ENCODE results near the gene PLOD2. TPM values are rescaled to one million over a fixed set of nuclear protein-coding genes. Genes with fewer than 3 reads are reported as not detected.
A peak's percentile ranks its signal among the peaks of the same experiment; 100 is the strongest.

The PLOD2 gene
- total and polyA plus RNA-seq, 2 of the 4 experiments (the other 2 are of a cell fraction): 84.0 to 117 TPM

GRCh38 chr3:146166826-146167225, 5.8 kb upstream of the PLOD2 start:
- no TSS peak for BruUV-seq (replicated peaks)
- ChIA-PET CTCF (interaction anchor here (0.9 to 2.3 kb wide), 4 partner anchors 10 to 102 kb away, joined by 3 to 10 read pairs (median 5); no protein-coding TSS in a partner anchor), POLR2A (ENCODE audit: unreplicated experiment) (interaction anchor here (0.6 kb wide), 1 partner anchor 10 kb away, joined by 5 read pairs; no protein-coding TSS in a partner anchor)
- Histone ChIP-seq H4K20me1 (ENCODE audit: insufficient read depth, low read length) (no peaks in the 10 kb centered on the region), H2AK5ac (ENCODE audit: low read depth, low read length) (no peak overlapping the region; the same call in 1 of the 2 replicates), H3K9me1 (ENCODE audit: insufficient read depth, low read length) (peaks cover 12% of the 10 kb centered on the region), H3K14ac (replicated peaks; ENCODE audit: low read depth, low read length) (peak overlapping the region; percentile 61), H2BK120ac (ENCODE audit: low read depth, low read length) (peak overlapping the region; percentile 79), H3K79me1 (ENCODE audit: low read depth in 1 of 2, low read length in 2 of 2) (peaks cover 3 to 12% of the 10 kb centered on the region in 2 experiments; a peak in 3 of 4 replicates), H3K23ac (ENCODE audit: low read depth, low read length) (peak overlapping the region; percentile 15; the same call in 1 of the 2 replicates), H2AFZ (replicated peaks; ENCODE audit: low read length, poor library complexity) (peak overlapping the region; percentile 34), H3K27me3 (ENCODE audit: control insufficient read depth, insufficient read depth, low read length) (no peaks in the 10 kb centered on the region), H3K4me1 (ENCODE audit: control insufficient read depth, insufficient read depth, low read length) (peaks cover 18% of the 10 kb centered on the region), H3K18ac (ENCODE audit: low read depth, low read length) (peak overlapping the region; percentile 91), H2BK20ac (ENCODE audit: low read depth, low read length) (peak overlapping the region; percentile 59), H4K5ac (ENCODE audit: low read depth, low read length) (0 out of 2 replicates have a peak overlapping the region, but pooled peaks have one; percentile 50), H4K91ac (ENCODE audit: insufficient read depth, low read depth, low read length) (peak overlapping the region; percentile 30; the same call in 1 of the 2 replicates), H3K4me3 (ENCODE audit: insufficient read depth, low read depth, low read length) (no peak overlapping the region), H3K4me2 (ENCODE audit: low read depth, low read length) (no peak overlapping the region), H2BK5ac (ENCODE audit: low read depth, low read length, poor library complexity, severe bottlenecking) (peak overlapping the region; percentile 82), H3K27ac (ENCODE audit: insufficient read depth, low read length) (peak overlapping the region; percentile 19; the same call in 1 of the 2 replicates), H2BK15ac (ENCODE audit: low read depth, low read length) (no peak overlapping the region; the same call in 2 of the 3 replicates), H4K8ac (ENCODE audit: low read depth in 2 of 2, low read length in 2 of 2) (peak overlapping the region in 1 of 2 experiments; percentile 37; a peak in 1 of 4 replicates), H3K9ac (ENCODE audit: low read depth, low read length) (no peak overlapping the region), H3K9me3 (ENCODE audit: control insufficient read depth, insufficient read depth, low read length) (no peaks in the 10 kb centered on the region), H3K4ac (ENCODE audit: low read depth, low read length) (peak overlapping the region; percentile 77), H3K36me3 (ENCODE audit: control insufficient read depth, insufficient read depth, low read length) (no peaks in the 10 kb centered on the region), H3K56ac (ENCODE audit: extremely low read depth, insufficient read depth, low read length) (no peak overlapping the region), H2AK9ac (replicated peaks; ENCODE audit: low read depth, low read length, poor library complexity) (no peak overlapping the region)
- whole genome bisulfite sequencing, 2 experiments (ENCODE audit: extremely low coverage in 2 of 2, insufficient read length in 1 of 2): 20% methylated on average over 1 of the region's 3 CpGs; no CpG with 5 or more reads in 1 of the 2 experiments
- ATAC-seq (ENCODE audit: low read depth): no peak
- DNase-seq: no peak
- dilution Hi-C loops (cut with HindIII; ENCODE audit: low sequenced_read_pairs, unreplicated experiment): no loop called here
- intact Hi-C loops (cut with micrococcal nuclease): no loop called here
- TF ChIP-seq FOS (IDR thresholded peaks at IDR 0.05; ENCODE audit: low read depth, low read length) (no peak), CEBPB (IDR thresholded peaks at IDR 0.05; ENCODE audit: low read depth, low read length) (no peak), BHLHE40 (IDR thresholded peaks at IDR 0.05; ENCODE audit: low read depth, low read length) (no peak), RFX5 (IDR thresholded peaks at IDR 0.05; ENCODE audit: low read depth, low read length) (no peak), RCOR1 (IDR thresholded peaks at IDR 0.05; ENCODE audit: insufficient replicate concordance, low read length) (no peak), MAZ (IDR thresholded peaks at IDR 0.05; ENCODE audit: borderline replicate concordance, low read depth, low read length) (no peak), MXI1 (IDR thresholded peaks at IDR 0.05; ENCODE audit: borderline replicate concordance, low read depth, low read length) (no peak), POLR2A (IDR thresholded peaks at IDR 0.05; ENCODE audit: low read depth, low read length) (no peak), NFE2L2 (IDR thresholded peaks at IDR 0.05; ENCODE audit: low read depth, low read length) (no peak), MAFK (IDR thresholded peaks at IDR 0.05; ENCODE audit: low read depth, low read length) (no peak), SMC3 (IDR thresholded peaks at IDR 0.05; ENCODE audit: low read depth, low read length) (no peak)
- TF ChIP-seq, protein P1, sequence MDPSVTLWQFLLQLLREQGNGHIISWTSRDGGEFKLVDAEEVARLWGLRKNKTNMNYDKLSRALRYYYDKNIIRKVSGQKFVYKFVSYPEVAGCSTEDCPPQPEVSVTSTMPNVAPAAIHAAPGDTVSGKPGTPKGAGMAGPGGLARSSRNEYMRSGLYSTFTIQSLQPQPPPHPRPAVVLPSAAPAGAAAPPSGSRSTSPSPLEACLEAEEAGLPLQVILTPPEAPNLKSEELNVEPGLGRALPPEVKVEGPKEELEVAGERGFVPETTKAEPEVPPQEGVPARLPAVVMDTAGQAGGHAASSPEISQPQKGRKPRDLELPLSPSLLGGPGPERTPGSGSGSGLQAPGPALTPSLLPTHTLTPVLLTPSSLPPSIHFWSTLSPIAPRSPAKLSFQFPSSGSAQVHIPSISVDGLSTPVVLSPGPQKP (IDR thresholded peaks at IDR 0.05; ENCODE audit: borderline replicate concordance, low read depth, low read length): no peak
- TF ChIP-seq, protein P2, sequence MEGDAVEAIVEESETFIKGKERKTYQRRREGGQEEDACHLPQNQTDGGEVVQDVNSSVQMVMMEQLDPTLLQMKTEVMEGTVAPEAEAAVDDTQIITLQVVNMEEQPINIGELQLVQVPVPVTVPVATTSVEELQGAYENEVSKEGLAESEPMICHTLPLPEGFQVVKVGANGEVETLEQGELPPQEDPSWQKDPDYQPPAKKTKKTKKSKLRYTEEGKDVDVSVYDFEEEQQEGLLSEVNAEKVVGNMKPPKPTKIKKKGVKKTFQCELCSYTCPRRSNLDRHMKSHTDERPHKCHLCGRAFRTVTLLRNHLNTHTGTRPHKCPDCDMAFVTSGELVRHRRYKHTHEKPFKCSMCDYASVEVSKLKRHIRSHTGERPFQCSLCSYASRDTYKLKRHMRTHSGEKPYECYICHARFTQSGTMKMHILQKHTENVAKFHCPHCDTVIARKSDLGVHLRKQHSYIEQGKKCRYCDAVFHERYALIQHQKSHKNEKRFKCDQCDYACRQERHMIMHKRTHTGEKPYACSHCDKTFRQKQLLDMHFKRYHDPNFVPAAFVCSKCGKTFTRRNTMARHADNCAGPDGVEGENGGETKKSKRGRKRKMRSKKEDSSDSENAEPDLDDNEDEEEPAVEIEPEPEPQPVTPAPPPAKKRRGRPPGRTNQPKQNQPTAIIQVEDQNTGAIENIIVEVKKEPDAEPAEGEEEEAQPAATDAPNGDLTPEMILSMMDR (conservative IDR thresholded peaks at IDR 0.05; ENCODE audit: low read depth, low read length): no peak
- in situ Hi-C loops (cut with MboI; ENCODE audit: low sequenced_read_pairs): no loop called here

All from IMR-90 (cell line).